GM12878 (cell line): ENCODE data around the gene CAMTA1. TPM values are rescaled to one million over a fixed set of nuclear protein-coding genes. Genes with fewer than 3 reads are reported as not detected.
"Not testable (repeated sequence)": the region's sequence is repeated elsewhere in the genome, so short reads cannot be mapped to it uniquely, and the experiment has no call there.

Experiments
- ATAC-seq: fragments of 200-7000 bp; cut with Tn5 transposase; 3 replicates; pipeline ENCODE4 v1.9.1; 2020; ENCODE audit warnings: mild to moderate bottlenecking, moderate library complexity
- BruUV-seq: library from RNA; stranded (reverse); fragments of 400-500 nt; replicated peaks from 2 replicates; lab custom pipeline; 2021; lab: Mats Ljungman, UMichigan
- CTCF ChIA-PET: fragments of 300-600 bp; sonication (Branson Sonifier 250); formaldehyde crosslinking; extraction: SDS; loops from one replicate; lab custom pipeline; 2021; ENCODE audit warnings: inconsistent platforms; lab: Yijun Ruan, JAX
- POLR2A ChIA-PET: fragments of 350-600 bp; formaldehyde crosslinking; extraction: SDS; loops from one replicate; lab custom pipeline; 2021; ENCODE audit warnings: inconsistent platforms; lab: Charles Lee
- RAD21 ChIA-PET: fragments of 300-600 bp; sonication (Branson Sonifier 250); formaldehyde crosslinking; loops from one replicate; lab custom pipeline; 2023; ENCODE audit warnings: antibody characterized with exemption; ENCODE audit not compliant: unreplicated experiment; lab: Charles Lee
- SMC1A ChIA-PET: fragments of 300-600 bp; sonication (Branson Sonifier 250); formaldehyde crosslinking; loops from one replicate; lab custom pipeline; 2023; ENCODE audit not compliant: unreplicated experiment, uncharacterized antibody; lab: Charles Lee
- DNase-seq: peaks from one replicate; pipeline ENCODE4 v3.0.0-alpha.2; 2011; ENCODE audit warnings: low read depth, low spot score
- FAIRE-seq: peaks from 3 replicates; lab custom pipeline; 2011; peaks lifted over from hg19 to GRCh38; lab: Jason Lieb, UNC
- H2AFZ ChIP-seq: 2 replicates; pipeline ENCODE4 v1.6.0; 2011; ENCODE audit warnings: low read depth, low read length, control low read depth; ENCODE audit not compliant: control insufficient read depth
- H3K27ac ChIP-seq: 2 replicates; pipeline ENCODE4 v1.5.1; 2011; ENCODE audit warnings: control low read depth; ENCODE audit not compliant: control insufficient read depth, insufficient read depth
- H3K27me3 ChIP-seq, 2 experiments: replicated peaks in 1 of 2; 2 replicates each; pipeline versions ENCODE4 v1.6.0 to v1.6.1; 2011; ENCODE audit warnings: low read length in 1 of 2; ENCODE audit not compliant: control insufficient read depth in 2 of 2, insufficient read depth in 2 of 2
- H3K36me3 ChIP-seq, 2 experiments: 2 replicates each; pipeline ENCODE4 v1.5.1; 2011; ENCODE audit warnings: low read length in 1 of 2; ENCODE audit not compliant: control insufficient read depth in 2 of 2, insufficient read depth in 2 of 2
- H3K4me1 ChIP-seq: 2 replicates; pipeline ENCODE4 v1.6.1; 2011; ENCODE audit warnings: mild to moderate bottlenecking, low read length, moderate library complexity, mixed read lengths; ENCODE audit not compliant: control insufficient read depth, insufficient read depth
- H3K4me2 ChIP-seq: 2 replicates; pipeline ENCODE4 v1.6.0; 2011; ENCODE audit warnings: control low read depth; ENCODE audit not compliant: control insufficient read depth, insufficient read depth
- H3K4me3 ChIP-seq: fragments of 200-600 bp; sonication (generic); 2 replicates; pipeline ENCODE4 v1.5.1; 2016
- H3K79me2 ChIP-seq: 2 replicates; pipeline ENCODE4 v1.6.0; 2011; ENCODE audit warnings: low read length; ENCODE audit not compliant: control insufficient read depth, insufficient read depth
- H3K9ac ChIP-seq: 2 replicates; pipeline ENCODE4 v1.8.0; 2011; ENCODE audit warnings: low read length, control low read depth, mixed read lengths; ENCODE audit not compliant: control insufficient read depth, insufficient read depth
- H3K9me3 ChIP-seq: replicated peaks from 3 replicates; pipeline ENCODE4 v1.5.1; 2011; ENCODE audit warnings: mild to moderate bottlenecking, low read length; ENCODE audit not compliant: control insufficient read depth, insufficient read depth
- H4K20me1 ChIP-seq: 2 replicates; pipeline ENCODE4 v1.6.0; 2011; ENCODE audit not compliant: control insufficient read depth, insufficient read depth
- RCOR1 ChIP-seq: conservative IDR thresholded peaks from 2 replicates; pipeline ENCODE4 v1.6.1; 2012; ENCODE audit warnings: low read depth, low read length, improper control_type of control experiment
- SMAD1 ChIP-seq: fragments of 450-650 bp; IDR thresholded peaks from 2 replicates; pipeline ENCODE4 v1.6.1; 2018; ENCODE audit warnings: mild to moderate bottlenecking, low read depth; ENCODE audit not compliant: partially characterized antibody
- SMC3 ChIP-seq: IDR thresholded peaks from 2 replicates; pipeline ENCODE4 v1.6.1; 2011; ENCODE audit warnings: low read length, improper control_type of control experiment, borderline replicate concordance
- WGBS: methylation state at CpG from one replicate; pipeline ENCODE4 v1.1.6; 2016; ENCODE audit warnings: low lambda C conversion rate; ENCODE audit not compliant: insufficient replicate concordance, insufficient coverage; ENCODE audit errors: missing lambda C conversion rate; 5-methylcytosine and 5-hydroxymethylcytosine counted together
- in situ Hi-C: fragments of 300-500 bp; cut with MboI; formaldehyde crosslinking; loops from 9 replicates; pipeline ENCODE4 v1.14.3; 2018; ENCODE audit warnings: mixed read lengths
- intact Hi-C: fragments of 100-400 bp; cut with micrococcal nuclease; formaldehyde crosslinking; loops from one replicate; pipeline ENCODE4 v1.14.2; 2022; ENCODE audit not compliant: unreplicated experiment
- polyA plus RNA-seq, 11 experiments: library from polyadenylated mRNA; depleted of rRNA in 4 of 11; unstranded in 6 of 11; stranded (reverse) in 5 of 11; fragments of >200 nt; fragmentation: Nextera tagmentation in 4 of 11; fragmentation: Illumina TruSeq in 1 of 11; extraction: Ambion mirVana in 4 of 11; extraction: Trizol in 1 of 11; gene quantifications; 1 replicate in 1 of 11; 2 replicates in 10 of 11; pipeline versions ENCODE4 v1.2.1 to v1.2.3, GENCODE V29; 2011 to 2016; ENCODE audit warnings: inconsistent platforms in 2 of 11, missing spikeins in 2 of 11, low read depth in 1 of 11
- total RNA-seq, 4 experiments: library from RNA; depleted of rRNA in 3 of 4; stranded (reverse); fragments of >200 nt in 3 of 4; fragmentation: Illumina TruSeq in 1 of 4; extraction: Trizol in 1 of 4; gene quantifications; 2 replicates each; pipeline versions ENCODE4 v1.2.1 to v1.2.3, GENCODE V29; 2013 to 2021

The CAMTA1 gene
- total and polyA plus RNA-seq, 10 of the 15 experiments (the other 5 are each of a cell fraction or from before 2014, with no cell fraction given): 37.7 to 148 (median 76.4) TPM

- SMC1A ChIA-PET: no interaction called here
- intact Hi-C loops: no loop called here
- H3K27ac ChIP-seq: no peak overlapping the region
- FAIRE-seq: no peak
- BruUV-seq: no TSS peak
- TF ChIP-seq SMC3 (no peak), SMAD1 (no peak), RCOR1 (no peak)
- TF ChIP-seq, all 136 proteins: peak for 0
- Histone ChIP-seq H3K4me3 (no peak overlapping the region), H3K9me3 (no peaks in the 10 kb centered on the region; the same call in 2 of the 3 replicates), H3K4me1 (no peaks in the 10 kb centered on the region), H3K9ac (no peak overlapping the region), H3K27me3 (no peaks in the 10 kb centered on the region; a peak in 2 of 4 replicates), H3K36me3 (no peaks in the 10 kb centered on the region), H3K79me2 (no peaks in the 10 kb centered on the region), H3K4me2 (no peak overlapping the region), H4K20me1 (no peaks in the 10 kb centered on the region), H2AFZ (no peak overlapping the region)
- ChIA-PET RAD21 (no interaction called here), POLR2A (no interaction called here), CTCF (no interaction called here)
- in situ Hi-C loops: no loop called here
- DNase-seq (no peak), ATAC-seq (no peak)
- 36% methylated on average over 3 of the region's 3 CpGs for WGBS
Observed at GRCh38 chr1:7692005-7692404, 906.8 kb downstream of the CAMTA1 start.

- H3K4me1 ChIP-seq, POLR2A ChIA-PET, RAD21 ChIA-PET, H3K9me3 ChIP-seq, CTCF ChIA-PET, in situ Hi-C loops, H2AFZ ChIP-seq, H3K27ac ChIP-seq, DNase-seq, H3K9ac ChIP-seq, ATAC-seq, FAIRE-seq, intact Hi-C loops, H4K20me1 ChIP-seq, H3K4me3 ChIP-seq, H3K4me2 ChIP-seq, H3K27me3 ChIP-seq, H3K79me2 ChIP-seq, SMC1A ChIA-PET, BruUV-seq, H3K36me3 ChIP-seq: not testable (repeated sequence)
- 21% methylated on average over 5 of the region's 5 CpGs for WGBS
Observed at GRCh38 chr1:7693037-7693436, 907.8 kb downstream of the CAMTA1 start.
